ENCODE results near the gene RPLP2. TPM values are rescaled to one million over a fixed set of nuclear protein-coding genes. Genes with fewer than 3 reads are reported as not detected.

The RPLP2 gene
- total RNA-seq, 4 donors from 2014 or later = 555 to 1,150 (median 858) TPM

- TF ChIP-seq, protein P1, sequence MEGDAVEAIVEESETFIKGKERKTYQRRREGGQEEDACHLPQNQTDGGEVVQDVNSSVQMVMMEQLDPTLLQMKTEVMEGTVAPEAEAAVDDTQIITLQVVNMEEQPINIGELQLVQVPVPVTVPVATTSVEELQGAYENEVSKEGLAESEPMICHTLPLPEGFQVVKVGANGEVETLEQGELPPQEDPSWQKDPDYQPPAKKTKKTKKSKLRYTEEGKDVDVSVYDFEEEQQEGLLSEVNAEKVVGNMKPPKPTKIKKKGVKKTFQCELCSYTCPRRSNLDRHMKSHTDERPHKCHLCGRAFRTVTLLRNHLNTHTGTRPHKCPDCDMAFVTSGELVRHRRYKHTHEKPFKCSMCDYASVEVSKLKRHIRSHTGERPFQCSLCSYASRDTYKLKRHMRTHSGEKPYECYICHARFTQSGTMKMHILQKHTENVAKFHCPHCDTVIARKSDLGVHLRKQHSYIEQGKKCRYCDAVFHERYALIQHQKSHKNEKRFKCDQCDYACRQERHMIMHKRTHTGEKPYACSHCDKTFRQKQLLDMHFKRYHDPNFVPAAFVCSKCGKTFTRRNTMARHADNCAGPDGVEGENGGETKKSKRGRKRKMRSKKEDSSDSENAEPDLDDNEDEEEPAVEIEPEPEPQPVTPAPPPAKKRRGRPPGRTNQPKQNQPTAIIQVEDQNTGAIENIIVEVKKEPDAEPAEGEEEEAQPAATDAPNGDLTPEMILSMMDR (IDR thresholded peaks at IDR 0.05) = no peak
- ATAC-seq (ENCODE audit: low FRiP score) (no peak), DNase-seq (ENCODE audit: low spot score) (no peak)
These were observed 34.7 kb upstream of the RPLP2 start for GRCh38 chr11:774873-775592.

GRCh38 chr11:776263-776560, 33.6 kb upstream of the RPLP2 start:
- TF ChIP-seq, protein P1 (IDR thresholded peaks at IDR 0.05) = no peak
- no peak for DNase-seq (ENCODE audit: low spot score)

GRCh38 chr11:776561-777287, 33.0 kb upstream of the RPLP2 start:
- TF ChIP-seq, protein P1 (IDR thresholded peaks at IDR 0.05) = no peak
- DNase-seq (ENCODE audit: low spot score) (no peak), ATAC-seq (ENCODE audit: low FRiP score) (peak; percentile 40)

More at GRCh38 chr11:776263-776560, 33.6 kb upstream of the RPLP2 start:
- ATAC-seq (ENCODE audit: low FRiP score) = no peak

DNA sequence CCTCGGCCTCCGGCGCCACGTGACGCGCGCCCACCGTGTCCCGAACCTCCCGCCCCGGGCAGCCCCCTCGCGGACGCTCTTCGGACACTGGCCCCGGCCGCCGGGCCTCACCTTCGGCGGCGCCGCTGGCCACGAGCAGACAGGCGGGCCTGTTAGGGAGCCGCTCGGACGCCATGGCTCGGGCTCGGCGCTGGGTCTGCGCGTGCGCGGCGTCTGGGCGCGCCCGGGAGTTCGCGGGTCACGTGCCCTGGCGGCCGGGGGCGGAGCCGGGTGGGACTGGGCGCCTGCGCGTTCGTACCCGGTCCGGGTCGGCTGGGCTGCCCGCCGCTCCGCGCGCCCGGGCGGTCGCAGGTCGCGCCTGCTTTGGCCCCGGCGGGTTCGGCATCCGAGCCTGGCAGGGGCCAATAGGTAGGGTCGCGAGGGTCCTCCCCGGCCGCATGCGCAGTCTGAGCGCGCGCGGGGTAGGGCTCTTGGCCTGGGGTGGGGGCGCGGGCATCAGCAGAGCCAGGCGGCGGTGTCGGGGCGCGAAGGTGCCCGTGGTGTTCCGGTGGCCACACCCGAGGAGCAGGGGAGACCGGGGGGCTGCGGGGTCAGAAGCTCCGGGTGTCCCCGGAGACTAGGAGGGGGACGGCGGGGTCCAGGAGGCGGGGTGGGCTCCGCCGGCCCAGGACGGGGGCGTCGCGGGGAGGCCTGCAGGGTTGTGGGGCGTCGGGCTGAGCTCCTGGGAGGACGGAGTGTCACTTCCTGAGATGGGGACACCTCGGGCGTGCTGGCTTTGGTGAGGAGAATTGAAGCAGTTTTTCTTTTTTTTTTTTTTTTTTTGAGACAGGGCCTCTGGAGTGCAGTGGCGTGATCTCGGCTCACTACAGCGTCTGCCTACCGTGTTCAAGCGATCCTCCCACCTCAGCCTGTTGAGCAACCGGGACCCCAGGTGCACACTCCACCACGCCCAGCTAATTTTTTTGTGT, 32.2 kb upstream of the RPLP2 start, which contains the start of gene GATD1:
GATD1 (minus strand) TSS at position 200 of the 968 bp plus-strand sequence; CDS start at position 175, 25 bp downstream.
- peak; percentile 88 for ATAC-seq (ENCODE audit: low FRiP score)
- TF ChIP-seq, protein P1 (IDR thresholded peaks at IDR 0.05) = no peak
- DNase-seq (ENCODE audit: low spot score) = peak; percentile 72

DNA sequence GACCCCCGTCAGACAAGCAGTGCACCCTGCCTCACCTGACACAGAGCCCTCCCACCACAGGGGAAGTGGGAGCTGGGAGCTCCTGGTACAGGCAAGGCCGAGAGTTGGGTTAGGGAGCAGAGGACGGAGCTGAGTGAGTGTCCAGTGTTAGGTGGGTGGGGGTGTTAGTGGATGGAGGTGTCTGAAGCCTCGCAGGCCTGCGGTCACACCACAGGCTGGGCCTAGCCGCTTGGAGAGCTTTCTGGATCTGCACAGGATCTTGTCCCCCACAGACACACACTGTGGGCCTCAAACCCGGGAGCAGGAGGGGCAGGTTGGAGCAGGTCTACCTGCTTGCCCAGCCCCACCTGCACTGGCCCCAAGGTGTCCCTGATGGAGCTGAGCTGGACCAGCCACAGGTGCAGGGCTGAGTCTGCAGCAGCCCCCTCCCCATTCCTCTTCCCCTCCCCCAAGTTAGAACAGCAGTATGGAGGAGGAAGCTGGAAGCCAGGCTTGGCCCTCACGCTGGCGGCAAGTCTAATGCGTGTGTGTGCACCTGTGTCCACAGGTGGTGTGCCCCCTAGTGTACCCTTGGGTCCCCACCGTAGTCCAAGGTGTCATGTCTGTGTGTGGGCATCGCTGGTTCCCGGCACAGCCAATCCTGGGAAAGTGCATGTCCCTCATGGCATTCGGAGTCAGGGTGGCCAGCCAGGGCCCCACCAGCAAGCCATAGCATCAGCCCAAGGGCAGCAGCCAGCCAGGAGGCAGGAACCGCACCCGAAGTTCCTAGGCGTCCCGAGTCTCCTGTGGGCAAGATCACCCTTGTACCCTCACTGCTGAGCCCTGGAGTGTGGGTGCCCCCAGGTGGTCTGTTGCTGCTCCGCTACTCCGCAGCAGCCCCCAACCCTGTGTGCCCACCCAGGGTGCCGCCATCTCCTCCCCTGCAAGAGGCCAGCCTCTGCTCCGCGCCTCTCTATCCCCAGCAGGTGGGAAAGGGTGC, 30.5 kb upstream of the RPLP2 start:
- DNase-seq (ENCODE audit: low spot score) (no peak), ATAC-seq (ENCODE audit: low FRiP score) (no peak)
- TF ChIP-seq, protein P1 (IDR thresholded peaks at IDR 0.05) = no peak

Data from omental fat pad (tissue), 4 donors.